VCaP (cell line): ENCODE results near the gene CABLES2.

Experiments
- H3K27ac ChIP-seq: fragments of 450-650 bp; 2 replicates; pipeline ENCODE4 v1.5.1; 2017
- CTCF ChIP-seq: fragments of 450-650 bp; conservative IDR thresholded peaks from 2 replicates; pipeline ENCODE4 v1.5.1; 2017; ENCODE audit warnings: mild to moderate bottlenecking, moderate library complexity

Gene CABLES2

GRCh38 chr20:62364911-62365736 is 42.0 kb downstream of the CABLES2 start:
- peak overlapping the region; percentile 94 for H3K27ac ChIP-seq
- TF ChIP-seq CTCF = no peak

- H3K27ac ChIP-seq = peak overlapping the region; percentile 94
- no peak for TF ChIP-seq CTCF
Observed at GRCh38 chr20:62363920-62364851, 42.9 kb downstream of the CABLES2 start.

- peak overlapping the region; percentile 18; the same call in 1 of the 2 replicates for H3K27ac ChIP-seq
- TF ChIP-seq CTCF = no peak
Observed at GRCh38 chr20:62362991-62363919, 43.8 kb downstream of the CABLES2 start.

- TF ChIP-seq CTCF = no peak
- no peak overlapping the region for H3K27ac ChIP-seq
Observed at GRCh38 chr20:62362590-62362940, 44.5 kb downstream of the CABLES2 start.

GRCh38 chr20:62361799-62362589 is 45.1 kb downstream of the CABLES2 start:
- TF ChIP-seq CTCF = no peak
- no peak overlapping the region for H3K27ac ChIP-seq

- H3K27ac ChIP-seq = no peak overlapping the region
- TF ChIP-seq CTCF = no peak
Observed at GRCh38 chr20:62360854-62361798, 46.0 kb downstream of the CABLES2 start.
